Epithelial cell of esophagus (primary cell): ENCODE results near the gene CLIC3.

Source experiments
- DNase-seq: peaks from one replicate; pipeline ENCODE4 v3.0.0; 2010; ENCODE audit warnings: low read depth
- H3K4me3 ChIP-seq: 2 replicates; pipeline ENCODE4 v1.5.1; 2011; ENCODE audit warnings: mild to moderate bottlenecking, low read length, control low read depth
- TF ChIP-seq, protein P1 (sequence below): IDR thresholded peaks from 2 replicates; pipeline ENCODE4 v1.5.1; 2011; ENCODE audit warnings: low read depth, mild to moderate bottlenecking, low read length, control low read depth, inconsistent platforms; ENCODE audit not compliant: insufficient read depth; ENCODE audit errors: missing control alignments

The CLIC3 gene

DNA sequence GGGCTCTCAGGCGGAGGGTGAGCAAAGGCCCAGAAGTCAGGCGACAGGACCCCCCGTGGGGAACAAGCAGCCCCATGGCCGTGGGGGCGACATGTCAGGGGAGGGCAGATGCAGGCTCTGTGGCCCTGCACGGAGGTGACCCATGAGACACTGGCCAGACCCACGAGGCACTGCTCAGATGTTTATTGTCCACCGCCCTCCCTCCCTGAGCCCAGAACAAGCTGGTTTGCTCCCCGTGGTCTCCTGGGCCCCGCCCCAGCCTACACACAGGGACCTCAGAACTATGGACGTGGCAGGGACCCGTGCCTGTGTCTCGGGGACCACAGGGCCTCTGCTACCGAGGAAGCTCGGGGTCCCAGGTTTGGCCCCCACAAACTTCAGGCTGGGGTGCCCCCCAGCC is 33.6 kb upstream of the CLIC3 start:
- TF ChIP-seq, protein P1, sequence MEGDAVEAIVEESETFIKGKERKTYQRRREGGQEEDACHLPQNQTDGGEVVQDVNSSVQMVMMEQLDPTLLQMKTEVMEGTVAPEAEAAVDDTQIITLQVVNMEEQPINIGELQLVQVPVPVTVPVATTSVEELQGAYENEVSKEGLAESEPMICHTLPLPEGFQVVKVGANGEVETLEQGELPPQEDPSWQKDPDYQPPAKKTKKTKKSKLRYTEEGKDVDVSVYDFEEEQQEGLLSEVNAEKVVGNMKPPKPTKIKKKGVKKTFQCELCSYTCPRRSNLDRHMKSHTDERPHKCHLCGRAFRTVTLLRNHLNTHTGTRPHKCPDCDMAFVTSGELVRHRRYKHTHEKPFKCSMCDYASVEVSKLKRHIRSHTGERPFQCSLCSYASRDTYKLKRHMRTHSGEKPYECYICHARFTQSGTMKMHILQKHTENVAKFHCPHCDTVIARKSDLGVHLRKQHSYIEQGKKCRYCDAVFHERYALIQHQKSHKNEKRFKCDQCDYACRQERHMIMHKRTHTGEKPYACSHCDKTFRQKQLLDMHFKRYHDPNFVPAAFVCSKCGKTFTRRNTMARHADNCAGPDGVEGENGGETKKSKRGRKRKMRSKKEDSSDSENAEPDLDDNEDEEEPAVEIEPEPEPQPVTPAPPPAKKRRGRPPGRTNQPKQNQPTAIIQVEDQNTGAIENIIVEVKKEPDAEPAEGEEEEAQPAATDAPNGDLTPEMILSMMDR, result no peak
- no peak overlapping the region for H3K4me3 ChIP-seq
- no peak for DNase-seq

DNA sequence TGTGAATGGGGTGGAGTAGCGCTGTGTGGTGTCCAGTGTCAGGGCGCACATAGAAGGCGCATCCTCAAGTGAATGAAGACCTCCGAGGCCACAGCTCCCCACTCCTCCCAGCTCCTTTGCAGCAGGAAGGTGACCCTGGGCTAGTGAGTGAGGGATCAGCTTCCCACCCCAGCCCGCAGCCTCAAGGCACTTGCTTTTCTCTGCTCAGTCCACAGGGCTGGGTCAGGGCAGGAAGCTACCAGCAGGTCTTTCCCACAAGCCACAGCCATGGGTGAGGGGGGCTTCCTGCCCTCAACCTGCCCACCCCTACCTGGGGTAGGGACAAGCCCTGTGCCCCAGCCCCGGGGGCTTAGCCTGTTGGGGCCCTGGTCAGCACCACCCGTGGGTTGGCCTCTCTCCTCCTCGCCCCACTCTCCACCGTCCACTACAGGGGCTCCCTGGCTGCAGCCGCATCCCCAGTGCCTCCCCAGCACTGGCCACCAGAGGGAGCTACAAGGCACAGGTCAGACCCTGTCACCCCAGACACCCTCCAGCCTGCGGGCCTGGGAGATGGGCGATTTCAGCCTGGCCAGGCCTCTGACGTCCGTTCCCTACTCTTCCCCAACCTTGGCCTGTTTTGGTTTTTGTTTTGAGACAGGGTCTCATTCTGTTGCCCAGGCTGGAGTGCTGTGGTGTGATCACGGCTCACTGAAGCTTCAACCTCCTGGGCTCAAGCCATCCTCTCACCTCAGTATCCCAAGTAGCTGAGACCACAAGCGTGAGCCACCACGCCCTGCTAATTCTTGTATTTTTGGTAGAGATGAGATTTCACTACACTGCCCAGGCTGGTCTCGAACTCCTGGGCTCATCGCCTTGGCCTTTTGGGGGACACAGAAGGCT is 32.9 kb upstream of the CLIC3 start:
- TF ChIP-seq, protein P1, result peak; percentile 90
- peak overlapping the region; percentile 56 for H3K4me3 ChIP-seq
- DNase-seq, result peak; percentile 59

DNA sequence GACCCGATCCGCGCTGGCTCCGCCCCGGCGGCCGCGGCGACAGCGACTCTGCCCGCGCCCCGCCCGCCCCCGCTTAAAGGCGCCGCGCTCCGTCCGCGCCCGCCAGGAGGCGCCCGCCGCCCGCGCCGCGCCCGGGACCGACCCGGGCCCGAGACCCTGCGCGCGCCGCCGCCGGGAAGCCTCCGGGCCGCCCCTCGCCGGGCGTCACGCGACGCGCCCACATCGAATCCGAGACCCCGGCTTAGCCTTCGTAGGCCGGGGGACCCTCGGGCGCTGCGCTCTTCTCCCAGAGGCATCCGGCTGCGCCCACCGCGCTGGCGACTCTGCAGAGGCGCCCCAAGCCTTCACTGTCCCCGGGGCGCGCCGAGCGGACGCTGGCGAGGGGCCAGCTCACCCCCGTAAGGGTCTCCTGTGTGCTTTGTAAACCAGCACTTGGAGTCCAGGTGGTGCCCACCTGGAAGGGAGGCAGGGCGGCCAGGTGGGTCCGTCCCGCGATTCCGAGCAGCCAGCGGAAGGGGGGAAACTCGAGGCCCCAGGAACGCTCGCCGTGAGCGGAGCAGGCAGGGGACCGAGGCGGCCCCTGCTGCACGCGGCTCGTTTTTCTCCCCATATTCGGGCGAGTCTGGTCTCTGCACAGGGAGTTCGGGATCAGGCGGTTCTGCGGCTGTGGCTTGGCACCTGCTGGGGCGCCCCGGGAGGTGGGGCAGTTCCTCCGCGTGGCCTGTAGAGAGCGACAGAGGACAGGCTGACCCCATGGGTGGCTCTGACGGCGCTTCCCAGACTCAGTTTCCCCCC is 32.1 kb upstream of the CLIC3 start:
- peak overlapping the region; percentile 56 for H3K4me3 ChIP-seq
- TF ChIP-seq, protein P1, result peak; percentile 63
- peak; percentile 67 for DNase-seq

DNA sequence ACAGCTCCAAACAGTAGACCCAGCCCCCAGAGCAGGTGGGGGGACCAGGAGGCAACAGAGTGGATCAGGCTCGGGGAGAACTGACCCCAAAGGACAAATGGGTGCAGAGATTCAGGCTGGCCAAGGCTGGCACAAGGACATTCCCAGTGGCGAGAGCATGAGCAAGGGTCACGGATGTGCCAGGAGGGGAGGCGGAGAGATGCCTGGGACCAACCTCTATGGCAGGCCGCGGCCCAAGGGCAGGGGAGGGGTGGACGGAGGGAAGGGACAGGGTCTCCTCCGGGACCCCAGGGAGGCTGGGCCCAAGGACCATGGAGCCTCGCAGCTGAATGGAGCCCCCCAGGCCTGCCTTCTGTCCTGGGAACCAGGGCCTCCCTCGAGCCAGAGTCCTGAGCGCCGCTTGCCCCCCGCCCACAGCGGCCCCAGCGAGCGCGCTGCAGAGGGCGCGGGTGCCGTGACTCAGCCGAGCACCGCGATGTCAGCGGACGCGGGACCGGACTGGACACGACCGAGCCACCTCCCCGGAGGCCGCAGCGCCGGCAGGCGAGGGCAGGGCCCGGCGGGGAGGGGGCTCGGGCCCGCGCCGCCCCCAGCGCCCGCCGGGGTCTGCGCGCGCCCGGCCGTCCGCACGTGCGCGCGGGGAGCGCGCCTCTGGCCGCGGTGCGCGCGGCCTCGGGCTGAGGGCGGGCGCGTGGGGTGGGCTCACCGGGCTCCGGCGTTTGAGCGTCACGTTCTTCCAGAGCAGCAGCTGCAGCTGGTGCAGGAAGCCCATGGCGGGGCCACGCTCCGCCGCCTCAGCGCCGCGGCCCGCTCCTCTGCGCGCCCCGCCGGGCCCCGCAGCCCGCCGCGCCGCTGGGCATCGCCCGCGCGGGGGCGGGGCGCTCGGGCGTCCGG is 31.2 kb upstream of the CLIC3 start, which contains the start of gene ABCA2:
TSS of gene ABCA2 (minus strand) at position 869 of the 894 bp plus-strand sequence. CDS start at position 772, 97 bp downstream.
- DNase-seq, result no peak
- H3K4me3 ChIP-seq, result peak within 1 kb of the TSS; percentile 56
- TF ChIP-seq, protein P1, result no peak

DNA sequence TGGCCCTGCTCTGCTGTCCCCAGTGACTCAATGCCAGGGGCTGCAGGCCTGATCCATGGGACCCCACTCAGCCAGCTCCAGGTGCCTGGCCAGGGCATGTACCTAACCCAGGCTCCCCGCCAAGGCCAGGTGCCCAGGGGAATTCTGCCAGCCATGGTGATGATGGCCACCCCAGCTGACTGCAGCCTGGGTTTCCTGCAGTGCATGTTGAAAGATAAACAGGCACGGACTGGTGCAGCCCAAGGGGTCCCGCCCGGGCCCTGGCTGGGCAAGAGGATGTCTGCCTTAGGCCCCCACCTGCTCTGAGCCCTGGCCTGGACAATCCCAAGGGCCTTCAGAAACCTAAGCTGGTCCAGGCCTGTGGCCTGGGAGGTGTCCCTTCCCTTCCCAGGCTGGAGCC is 30.5 kb upstream of the CLIC3 start:
- DNase-seq, result no peak
- no peak overlapping the region for H3K4me3 ChIP-seq
- TF ChIP-seq, protein P1, result no peak

DNA sequence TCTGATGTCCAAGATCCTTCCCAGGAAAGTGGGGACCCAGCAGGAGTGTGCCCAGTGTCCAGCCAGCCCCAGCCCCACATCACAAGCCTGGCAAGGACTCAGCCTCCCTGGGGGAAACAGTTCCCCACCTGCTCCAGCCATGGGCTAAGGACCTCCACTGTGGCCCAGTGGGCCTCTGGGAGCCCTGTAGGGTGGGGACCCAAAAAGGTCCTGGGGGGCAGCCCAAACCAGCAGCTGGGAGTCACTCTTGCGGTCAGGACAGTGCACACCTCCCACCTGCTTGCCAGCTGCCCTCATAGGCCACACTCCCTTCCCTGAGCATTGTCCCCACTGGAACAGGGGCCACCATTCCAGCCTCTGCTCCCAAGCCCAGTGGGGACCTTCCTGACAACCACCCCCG is 30.0 kb upstream of the CLIC3 start:
- TF ChIP-seq, protein P1, result no peak
- no peak for DNase-seq
- H3K4me3 ChIP-seq, result no peak overlapping the region
